ENCODE data around the gene DUSP19.

GRCh38 chr2:183029219-183029618 lies 49.3 kb upstream of the DUSP19 start:
- TF ChIP-seq RAD21 (IDR thresholded peaks at IDR 0.05) (no peak), CTCF (IDR thresholded peaks at IDR 0.05; ENCODE audit: low read depth, low read length, missing input control) (no peak), TAF1 (conservative IDR thresholded peaks at IDR 0.05) (no peak), JUND (IDR thresholded peaks at IDR 0.05) (no peak), YY1 (IDR thresholded peaks at IDR 0.05) (no peak), FOXA1 (IDR thresholded peaks at IDR 0.05) (no peak), GABPA (IDR thresholded peaks at IDR 0.05 in 1 of 2, conservative IDR thresholded peaks at IDR 0.05 in 1 of 2) (no peak)
- TF ChIP-seq, protein P1, sequence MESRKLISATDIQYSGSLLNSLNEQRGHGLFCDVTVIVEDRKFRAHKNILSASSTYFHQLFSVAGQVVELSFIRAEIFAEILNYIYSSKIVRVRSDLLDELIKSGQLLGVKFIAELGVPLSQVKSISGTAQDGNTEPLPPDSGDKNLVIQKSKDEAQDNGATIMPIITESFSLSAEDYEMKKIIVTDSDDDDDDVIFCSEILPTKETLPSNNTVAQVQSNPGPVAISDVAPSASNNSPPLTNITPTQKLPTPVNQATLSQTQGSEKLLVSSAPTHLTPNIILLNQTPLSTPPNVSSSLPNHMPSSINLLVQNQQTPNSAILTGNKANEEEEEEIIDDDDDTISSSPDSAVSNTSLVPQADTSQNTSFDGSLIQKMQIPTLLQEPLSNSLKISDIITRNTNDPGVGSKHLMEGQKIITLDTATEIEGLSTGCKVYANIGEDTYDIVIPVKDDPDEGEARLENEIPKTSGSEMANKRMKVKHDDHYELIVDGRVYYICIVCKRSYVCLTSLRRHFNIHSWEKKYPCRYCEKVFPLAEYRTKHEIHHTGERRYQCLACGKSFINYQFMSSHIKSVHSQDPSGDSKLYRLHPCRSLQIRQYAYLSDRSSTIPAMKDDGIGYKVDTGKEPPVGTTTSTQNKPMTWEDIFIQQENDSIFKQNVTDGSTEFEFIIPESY (IDR thresholded peaks at IDR 0.05): no peak
- TF ChIP-seq, protein P2, sequence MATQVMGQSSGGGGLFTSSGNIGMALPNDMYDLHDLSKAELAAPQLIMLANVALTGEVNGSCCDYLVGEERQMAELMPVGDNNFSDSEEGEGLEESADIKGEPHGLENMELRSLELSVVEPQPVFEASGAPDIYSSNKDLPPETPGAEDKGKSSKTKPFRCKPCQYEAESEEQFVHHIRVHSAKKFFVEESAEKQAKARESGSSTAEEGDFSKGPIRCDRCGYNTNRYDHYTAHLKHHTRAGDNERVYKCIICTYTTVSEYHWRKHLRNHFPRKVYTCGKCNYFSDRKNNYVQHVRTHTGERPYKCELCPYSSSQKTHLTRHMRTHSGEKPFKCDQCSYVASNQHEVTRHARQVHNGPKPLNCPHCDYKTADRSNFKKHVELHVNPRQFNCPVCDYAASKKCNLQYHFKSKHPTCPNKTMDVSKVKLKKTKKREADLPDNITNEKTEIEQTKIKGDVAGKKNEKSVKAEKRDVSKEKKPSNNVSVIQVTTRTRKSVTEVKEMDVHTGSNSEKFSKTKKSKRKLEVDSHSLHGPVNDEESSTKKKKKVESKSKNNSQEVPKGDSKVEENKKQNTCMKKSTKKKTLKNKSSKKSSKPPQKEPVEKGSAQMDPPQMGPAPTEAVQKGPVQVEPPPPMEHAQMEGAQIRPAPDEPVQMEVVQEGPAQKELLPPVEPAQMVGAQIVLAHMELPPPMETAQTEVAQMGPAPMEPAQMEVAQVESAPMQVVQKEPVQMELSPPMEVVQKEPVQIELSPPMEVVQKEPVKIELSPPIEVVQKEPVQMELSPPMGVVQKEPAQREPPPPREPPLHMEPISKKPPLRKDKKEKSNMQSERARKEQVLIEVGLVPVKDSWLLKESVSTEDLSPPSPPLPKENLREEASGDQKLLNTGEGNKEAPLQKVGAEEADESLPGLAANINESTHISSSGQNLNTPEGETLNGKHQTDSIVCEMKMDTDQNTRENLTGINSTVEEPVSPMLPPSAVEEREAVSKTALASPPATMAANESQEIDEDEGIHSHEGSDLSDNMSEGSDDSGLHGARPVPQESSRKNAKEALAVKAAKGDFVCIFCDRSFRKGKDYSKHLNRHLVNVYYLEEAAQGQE (IDR thresholded peaks at IDR 0.05): no peak

All from liver (tissue), 3 donors.